Measurements from ENCODE around the gene ERC1. TPM values are rescaled to one million over a fixed set of nuclear protein-coding genes. Genes with fewer than 3 reads are reported as not detected.

ERC1 gene
- total RNA-seq, 1 donor from 2014 or later = 16.6 TPM

- FAIRE-seq (no peak), DNase-seq (ENCODE audit: low read depth) (no peak)
- TF ChIP-seq CTCF (IDR thresholded peaks at IDR 0.05; ENCODE audit: insufficient read depth, low read length, severe bottlenecking) = no peak
- no peak overlapping the region for H3K4me3 ChIP-seq (ENCODE audit: low read depth, low read length)
- H3K36me3 ChIP-seq (ENCODE audit: control insufficient read depth, insufficient read depth, low read length) = no peaks in the 10 kb centered on the region
- H3K27me3 ChIP-seq (ENCODE audit: control insufficient read depth, insufficient read depth, low read length) = no peaks in the 10 kb centered on the region
Measured at GRCh38 chr12:1256285-1256684, 265.3 kb downstream of the ERC1 start.

GRCh38 chr12:1256991-1257390 lies 266.0 kb downstream of the ERC1 start:
- TF ChIP-seq CTCF (IDR thresholded peaks at IDR 0.05; ENCODE audit: insufficient read depth, low read length, severe bottlenecking) = no peak
- Histone ChIP-seq H3K4me3 (ENCODE audit: low read depth, low read length) (no peak overlapping the region), H3K27me3 (ENCODE audit: control insufficient read depth, insufficient read depth, low read length) (no peaks in the 10 kb centered on the region), H3K36me3 (ENCODE audit: control insufficient read depth, insufficient read depth, low read length) (no peaks in the 10 kb centered on the region)
- peak; percentile 23 for FAIRE-seq
- DNase-seq (ENCODE audit: low read depth) = no peak

GRCh38 chr12:1262011-1262410 lies 271.0 kb downstream of the ERC1 start:
- no peaks in the 10 kb centered on the region for H3K27me3 ChIP-seq (ENCODE audit: control insufficient read depth, insufficient read depth, low read length)
- no peak for FAIRE-seq
- no peak overlapping the region for H3K4me3 ChIP-seq (ENCODE audit: low read depth, low read length)
- no peaks in the 10 kb centered on the region for H3K36me3 ChIP-seq (ENCODE audit: control insufficient read depth, insufficient read depth, low read length)
- no peak for TF ChIP-seq CTCF (IDR thresholded peaks at IDR 0.05; ENCODE audit: insufficient read depth, low read length, severe bottlenecking)
- DNase-seq (ENCODE audit: low read depth) = no peak

- no peak for FAIRE-seq
- Histone ChIP-seq H3K27me3 (ENCODE audit: control insufficient read depth, insufficient read depth, low read length) (no peaks in the 10 kb centered on the region), H3K36me3 (ENCODE audit: control insufficient read depth, insufficient read depth, low read length) (no peaks in the 10 kb centered on the region), H3K4me3 (ENCODE audit: low read depth, low read length) (no peak overlapping the region)
- TF ChIP-seq CTCF (IDR thresholded peaks at IDR 0.05; ENCODE audit: insufficient read depth, low read length, severe bottlenecking) = no peak
- DNase-seq (ENCODE audit: low read depth) = no peak
Measured at GRCh38 chr12:1267243-1267642, 276.2 kb downstream of the ERC1 start.

GRCh38 chr12:1272142-1272541 lies 281.1 kb downstream of the ERC1 start:
- DNase-seq (ENCODE audit: low read depth) (no peak), FAIRE-seq (no peak)
- TF ChIP-seq CTCF (IDR thresholded peaks at IDR 0.05; ENCODE audit: insufficient read depth, low read length, severe bottlenecking) = no peak
- Histone ChIP-seq H3K36me3 (ENCODE audit: control insufficient read depth, insufficient read depth, low read length) (no peaks in the 10 kb centered on the region), H3K4me3 (ENCODE audit: low read depth, low read length) (no peak overlapping the region), H3K27me3 (ENCODE audit: control insufficient read depth, insufficient read depth, low read length) (no peaks in the 10 kb centered on the region)

GRCh38 chr12:1273051-1273450 lies 282.0 kb downstream of the ERC1 start:
- TF ChIP-seq CTCF (IDR thresholded peaks at IDR 0.05; ENCODE audit: insufficient read depth, low read length, severe bottlenecking) = no peak
- DNase-seq (ENCODE audit: low read depth) = no peak
- Histone ChIP-seq H3K36me3 (ENCODE audit: control insufficient read depth, insufficient read depth, low read length) (no peaks in the 10 kb centered on the region), H3K27me3 (ENCODE audit: control insufficient read depth, insufficient read depth, low read length) (no peaks in the 10 kb centered on the region), H3K4me3 (ENCODE audit: low read depth, low read length) (no peak overlapping the region)
- FAIRE-seq = no peak

All from bronchial epithelial cell (primary cell).